ENCODE measurements around the gene BCL2L12. TPM values are rescaled to one million over a fixed set of nuclear protein-coding genes. Genes with fewer than 3 reads are reported as not detected.

Gene BCL2L12
- total and polyA plus RNA-seq, 4 donors = 1.6 to 15.7 (median 6.8) TPM

- Histone ChIP-seq H3K4me3 (ENCODE audit: low read depth in 1 of 3, low read length in 3 of 3) (no peak overlapping the region), H3K9ac (ENCODE audit: low read depth in 1 of 2, low read length in 2 of 2) (no peak overlapping the region), H3K4me1 (ENCODE audit: control insufficient read depth in 4 of 4, insufficient read depth in 4 of 4, low read length in 3 of 4) (peaks cover 9 to 44% (median 31%) of the 10 kb centered on the region in 4 donors), H3K36me3 (ENCODE audit: control insufficient read depth in 4 of 4, insufficient read depth in 3 of 4, low read depth in 1 of 4, low read length in 3 of 4) (peaks cover 0 to 7% (median 1%) of the 10 kb centered on the region in 4 donors), H3K27ac (ENCODE audit: low read depth in 1 of 2, low read length in 2 of 2) (no peak overlapping the region), H3K9me3 (ENCODE audit: control insufficient read depth in 4 of 4, low read length in 3 of 4) (no peaks in the 10 kb centered on the region), H3K27me3 (ENCODE audit: control insufficient read depth in 4 of 4, insufficient read depth in 4 of 4, low read length in 3 of 4) (no peaks in the 10 kb centered on the region)
- no peak for DNase-seq (ENCODE audit: low spot score)
- 94% methylated on average over 2 of the region's 2 CpGs for WGBS
- TF ChIP-seq TAF1 (conservative IDR thresholded peaks at IDR 0.05) = no peak
- TF ChIP-seq EGR1 (IDR thresholded peaks at IDR 0.05; ENCODE audit: low read depth in 2 of 2) = no peak
- no peak for TF ChIP-seq NR2F2 (IDR thresholded peaks at IDR 0.05)
- TF ChIP-seq ATF3 (IDR thresholded peaks at IDR 0.05) = no peak
- no peak for TF ChIP-seq YY1 (IDR thresholded peaks at IDR 0.05)
- no peak for TF ChIP-seq FOXA2 (IDR thresholded peaks at IDR 0.05)
- TF ChIP-seq RXRA (IDR thresholded peaks at IDR 0.05) = no peak
- no peak for TF ChIP-seq RAD21 (IDR thresholded peaks at IDR 0.05)
- no peak for TF ChIP-seq FOXA1 (IDR thresholded peaks at IDR 0.05)
Observed at GRCh38 chr19:49667473-49667872, 1.7 kb downstream of the BCL2L12 start.

- Histone ChIP-seq H3K9me3 (ENCODE audit: control insufficient read depth in 4 of 4, low read length in 3 of 4) (no peaks in the 10 kb centered on the region), H3K36me3 (ENCODE audit: control insufficient read depth in 4 of 4, insufficient read depth in 3 of 4, low read depth in 1 of 4, low read length in 3 of 4) (peaks cover 0 to 2% (median 0%) of the 10 kb centered on the region in 4 donors), H3K4me3 (ENCODE audit: low read depth in 1 of 3, low read length in 3 of 3) (no peak overlapping the region), H3K27me3 (ENCODE audit: control insufficient read depth in 4 of 4, insufficient read depth in 4 of 4, low read length in 3 of 4) (no peaks in the 10 kb centered on the region), H3K9ac (ENCODE audit: low read depth in 1 of 2, low read length in 2 of 2) (no peak overlapping the region), H3K4me1 (ENCODE audit: control insufficient read depth in 4 of 4, insufficient read depth in 4 of 4, low read length in 3 of 4) (peaks cover 8 to 29% (median 20%) of the 10 kb centered on the region in 4 donors), H3K27ac (ENCODE audit: low read depth in 1 of 2, low read length in 2 of 2) (no peak overlapping the region)
- no peak for TF ChIP-seq CTCF (IDR thresholded peaks at IDR 0.05; ENCODE audit: low read depth, low read length, missing input control)
- no peak for TF ChIP-seq EGR1 (IDR thresholded peaks at IDR 0.05; ENCODE audit: low read depth in 2 of 2)
- no peak for TF ChIP-seq SP1 (IDR thresholded peaks at IDR 0.05)
- no peak for TF ChIP-seq RAD21 (IDR thresholded peaks at IDR 0.05)
- no peak for TF ChIP-seq FOXA2 (IDR thresholded peaks at IDR 0.05)
- TF ChIP-seq TAF1 (conservative IDR thresholded peaks at IDR 0.05) = no peak
- no peak for TF ChIP-seq HNF4A (conservative IDR thresholded peaks at IDR 0.05)
- TF ChIP-seq RXRA (IDR thresholded peaks at IDR 0.05) = no peak
- TF ChIP-seq JUND (IDR thresholded peaks at IDR 0.05) = no peak
- TF ChIP-seq, protein P1, sequence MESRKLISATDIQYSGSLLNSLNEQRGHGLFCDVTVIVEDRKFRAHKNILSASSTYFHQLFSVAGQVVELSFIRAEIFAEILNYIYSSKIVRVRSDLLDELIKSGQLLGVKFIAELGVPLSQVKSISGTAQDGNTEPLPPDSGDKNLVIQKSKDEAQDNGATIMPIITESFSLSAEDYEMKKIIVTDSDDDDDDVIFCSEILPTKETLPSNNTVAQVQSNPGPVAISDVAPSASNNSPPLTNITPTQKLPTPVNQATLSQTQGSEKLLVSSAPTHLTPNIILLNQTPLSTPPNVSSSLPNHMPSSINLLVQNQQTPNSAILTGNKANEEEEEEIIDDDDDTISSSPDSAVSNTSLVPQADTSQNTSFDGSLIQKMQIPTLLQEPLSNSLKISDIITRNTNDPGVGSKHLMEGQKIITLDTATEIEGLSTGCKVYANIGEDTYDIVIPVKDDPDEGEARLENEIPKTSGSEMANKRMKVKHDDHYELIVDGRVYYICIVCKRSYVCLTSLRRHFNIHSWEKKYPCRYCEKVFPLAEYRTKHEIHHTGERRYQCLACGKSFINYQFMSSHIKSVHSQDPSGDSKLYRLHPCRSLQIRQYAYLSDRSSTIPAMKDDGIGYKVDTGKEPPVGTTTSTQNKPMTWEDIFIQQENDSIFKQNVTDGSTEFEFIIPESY (IDR thresholded peaks at IDR 0.05) = no peak
- no peak for TF ChIP-seq REST (IDR thresholded peaks at IDR 0.05)
- TF ChIP-seq ATF3 (IDR thresholded peaks at IDR 0.05) = no peak
- TF ChIP-seq FOXA1 (IDR thresholded peaks at IDR 0.05) = no peak
- no peak for TF ChIP-seq HNF4G (IDR thresholded peaks at IDR 0.05)
- 91% methylated on average over 3 of the region's 3 CpGs for WGBS
- DNase-seq (ENCODE audit: low spot score) = no peak
Observed at GRCh38 chr19:49669516-49669915, 3.8 kb downstream of the BCL2L12 start.
